OCI-LY1 (cell line): ENCODE measurements around the gene OR1I1.

Experiments used
- CTCF ChIP-seq: fragments of 200-600 bp; sonication (generic), shearing (Covaris generic); IDR thresholded peaks from 2 replicates; pipeline ENCODE4 v1.5.1; 2017; ENCODE audit warnings: mild to moderate bottlenecking, antibody characterized with exemption, low read length, moderate library complexity, mixed read lengths
- EZH2 ChIP-seq: fragments of 200-600 bp; sonication (generic), shearing (Covaris generic); IDR thresholded peaks from 2 replicates; pipeline ENCODE4 v1.8.0; 2017; ENCODE audit warnings: borderline replicate concordance, mixed run types, mild to moderate bottlenecking, antibody characterized with exemption, low read length, moderate library complexity, mixed read lengths

- TF ChIP-seq CTCF (no peak), EZH2 (no peak)
These were observed at the start of gene OR1I1 for GRCh38 chr19:15081911-15082310.
